HG03575 (cell line): ENCODE results near the gene IFT172.

Experiments
- ATAC-seq: cut with Tn5 transposase; IDR thresholded peaks from one replicate; pipeline ENCODE4 v1.9.1; 2021; ENCODE audit not compliant: unreplicated experiment, insufficient number of reproducible peaks, low FRiP score; ENCODE audit errors: extremely low read depth

IFT172 gene

GRCh38 chr2:27496357-27497287 lies 7.1 kb upstream of the IFT172 start, which contains the start of gene GCKR:
TSS of gene GCKR (plus strand) at chr2:27496839. CDS start at chr2:27496905, 66 bp downstream.
- ATAC-seq, result no peak

- no peak for ATAC-seq
These were observed 6.4 kb upstream of the IFT172 start for GRCh38 chr2:27495840-27496356.

- ATAC-seq, result no peak
These were observed 5.5 kb upstream of the IFT172 start, which contains the start of gene FNDC4 for GRCh38 chr2:27494944-27495554. TSS of gene FNDC4 (minus strand) at chr2:27495200. CDS start at chr2:27494679, 521 bp downstream.

GRCh38 chr2:27494284-27494943 lies 4.9 kb upstream of the IFT172 start:
- no peak for ATAC-seq

- no peak for ATAC-seq
These were observed 4.4 kb upstream of the IFT172 start for GRCh38 chr2:27493948-27494283.

- ATAC-seq, result no peak
These were observed 3.0 kb upstream of the IFT172 start for GRCh38 chr2:27492557-27492956.

GRCh38 chr2:27489118-27489497 lies 435 bp downstream of the IFT172 start:
- no peak for ATAC-seq

- ATAC-seq, result no peak
These were observed 4.0 kb downstream of the IFT172 start for GRCh38 chr2:27485496-27485895.

- ATAC-seq, result no peak
These were observed 17.6 kb downstream of the IFT172 start for GRCh38 chr2:27471961-27472360.

GRCh38 chr2:27464443-27464842 lies 25.1 kb downstream of the IFT172 start:
- ATAC-seq, result no peak

- ATAC-seq, result no peak
These were observed 28.4 kb downstream of the IFT172 start for GRCh38 chr2:27461118-27461517.

GRCh38 chr2:27453968-27454367 lies 35.6 kb downstream of the IFT172 start:
- no peak for ATAC-seq

GRCh38 chr2:27451095-27451494 lies 38.4 kb downstream of the IFT172 start:
- ATAC-seq, result no peak

- ATAC-seq, result no peak
These were observed 41.2 kb downstream of the IFT172 start for GRCh38 chr2:27448381-27448780.

GRCh38 chr2:27446057-27446456 lies 43.5 kb downstream of the IFT172 start:
- ATAC-seq, result no peak

- no peak for ATAC-seq
These were observed 43.9 kb downstream of the IFT172 start for GRCh38 chr2:27445615-27446014.

GRCh38 chr2:27445155-27445554 lies 44.4 kb downstream of the IFT172 start:
- no peak for ATAC-seq

GRCh38 chr2:27442920-27443282 lies 46.6 kb downstream of the IFT172 start:
- ATAC-seq, result no peak

GRCh38 chr2:27441958-27442919 lies 47.3 kb downstream of the IFT172 start, which contains the start of gene KRTCAP3:
TSS of gene KRTCAP3 (plus strand) at chr2:27442381. CDS start at chr2:27442413, 32 bp downstream.
- ATAC-seq, result no peak
